HEK293 (cell line): ENCODE measurements around the gene FSTL4.

ENCODE experiments used
- KLF16 ChIP-seq: fragments of 450-650 bp; formaldehyde crosslinking; IDR thresholded peaks from 2 replicates; pipeline ENCODE4 v1.5.1; 2017; ENCODE audit warnings: missing biosample characterization, missing genetic modification characterization
- RBAK ChIP-seq: fragments of 450-650 bp; formaldehyde crosslinking; IDR thresholded peaks from 2 replicates; pipeline ENCODE4 v1.5.1; 2016; ENCODE audit warnings: missing biosample characterization, missing genetic modification characterization
- REPIN1 ChIP-seq: fragments of 450-650 bp; formaldehyde crosslinking; IDR thresholded peaks from 2 replicates; pipeline ENCODE4 v1.5.1; 2017; ENCODE audit warnings: missing biosample characterization, missing genetic modification characterization, low read depth
- TF ChIP-seq, protein P1 (sequence below): fragments of 450-650 bp; formaldehyde crosslinking; IDR thresholded peaks from 2 replicates; pipeline ENCODE4 v1.5.1; 2016; ENCODE audit warnings: missing biosample characterization, missing genetic modification characterization
- TF ChIP-seq, protein P2 (sequence below): fragments of 450-650 bp; formaldehyde crosslinking; IDR thresholded peaks from 2 replicates; pipeline ENCODE4 v1.5.1; 2016; ENCODE audit warnings: missing biosample characterization, missing genetic modification characterization

DNA sequence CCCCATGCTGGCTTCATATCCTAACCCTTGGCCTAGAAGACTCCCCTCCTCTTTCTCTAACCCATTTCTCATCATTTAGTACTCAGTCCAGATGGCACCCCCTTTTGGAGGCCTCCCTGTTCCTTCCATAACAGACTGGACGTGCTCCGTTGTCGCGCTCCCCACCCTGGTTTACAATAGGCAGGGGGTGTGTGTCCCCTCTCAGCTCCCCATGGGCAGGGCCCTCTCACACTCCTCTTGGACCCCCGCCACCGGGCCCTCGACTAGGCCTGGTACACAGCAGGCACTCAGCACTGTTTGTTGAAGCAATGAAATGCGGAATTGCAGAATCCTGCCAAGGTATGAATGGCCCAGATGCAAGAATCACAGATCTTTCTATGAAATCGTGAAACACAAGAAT, 227.4 kb downstream of the FSTL4 start:
- no peak for TF ChIP-seq RBAK (tag by site-specific recombination)
- TF ChIP-seq KLF16 (tag by site-specific recombination): no peak
- TF ChIP-seq REPIN1: no peak
- TF ChIP-seq, protein P1, sequence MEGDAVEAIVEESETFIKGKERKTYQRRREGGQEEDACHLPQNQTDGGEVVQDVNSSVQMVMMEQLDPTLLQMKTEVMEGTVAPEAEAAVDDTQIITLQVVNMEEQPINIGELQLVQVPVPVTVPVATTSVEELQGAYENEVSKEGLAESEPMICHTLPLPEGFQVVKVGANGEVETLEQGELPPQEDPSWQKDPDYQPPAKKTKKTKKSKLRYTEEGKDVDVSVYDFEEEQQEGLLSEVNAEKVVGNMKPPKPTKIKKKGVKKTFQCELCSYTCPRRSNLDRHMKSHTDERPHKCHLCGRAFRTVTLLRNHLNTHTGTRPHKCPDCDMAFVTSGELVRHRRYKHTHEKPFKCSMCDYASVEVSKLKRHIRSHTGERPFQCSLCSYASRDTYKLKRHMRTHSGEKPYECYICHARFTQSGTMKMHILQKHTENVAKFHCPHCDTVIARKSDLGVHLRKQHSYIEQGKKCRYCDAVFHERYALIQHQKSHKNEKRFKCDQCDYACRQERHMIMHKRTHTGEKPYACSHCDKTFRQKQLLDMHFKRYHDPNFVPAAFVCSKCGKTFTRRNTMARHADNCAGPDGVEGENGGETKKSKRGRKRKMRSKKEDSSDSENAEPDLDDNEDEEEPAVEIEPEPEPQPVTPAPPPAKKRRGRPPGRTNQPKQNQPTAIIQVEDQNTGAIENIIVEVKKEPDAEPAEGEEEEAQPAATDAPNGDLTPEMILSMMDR (tag by site-specific recombination): no peak
- TF ChIP-seq, protein P2, sequence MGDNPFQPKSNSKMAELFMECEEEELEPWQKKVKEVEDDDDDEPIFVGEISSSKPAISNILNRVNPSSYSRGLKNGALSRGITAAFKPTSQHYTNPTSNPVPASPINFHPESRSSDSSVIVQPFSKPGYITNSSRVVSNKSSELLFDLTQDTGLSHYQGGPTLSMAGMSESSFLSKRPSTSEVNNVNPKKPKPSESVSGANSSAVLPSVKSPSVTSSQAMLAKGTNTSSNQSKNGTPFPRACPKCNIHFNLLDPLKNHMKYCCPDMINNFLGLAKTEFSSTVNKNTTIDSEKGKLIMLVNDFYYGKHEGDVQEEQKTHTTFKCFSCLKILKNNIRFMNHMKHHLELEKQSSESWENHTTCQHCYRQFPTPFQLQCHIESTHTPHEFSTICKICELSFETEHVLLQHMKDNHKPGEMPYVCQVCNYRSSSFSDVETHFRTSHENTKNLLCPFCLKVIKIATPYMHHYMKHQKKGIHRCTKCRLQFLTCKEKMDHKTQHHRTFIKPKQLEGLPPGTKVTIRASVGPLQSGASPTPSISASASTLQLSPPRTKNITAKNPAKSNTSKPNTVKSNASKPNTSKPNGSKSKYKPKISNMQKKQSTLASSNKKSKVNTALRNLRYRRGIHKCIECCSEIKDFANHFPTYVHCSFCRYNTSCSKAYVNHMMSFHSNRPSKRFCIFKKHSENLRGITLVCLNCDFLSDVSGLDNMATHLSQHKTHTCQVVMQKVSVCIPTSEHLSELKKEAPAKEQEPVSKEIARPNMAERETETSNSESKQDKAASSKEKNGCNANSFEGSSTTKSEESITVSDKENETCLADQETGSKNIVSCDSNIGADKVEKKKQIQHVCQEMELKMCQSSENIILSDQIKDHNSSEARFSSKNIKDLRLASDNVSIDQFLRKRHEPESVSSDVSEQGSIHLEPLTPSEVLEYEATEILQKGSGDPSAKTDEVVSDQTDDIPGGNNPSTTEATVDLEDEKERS (tag by site-specific recombination): no peak
